Osteocyte (in vitro differentiated cells): ENCODE measurements around the gene XXYLT1. TPM values are rescaled to one million over a fixed set of nuclear protein-coding genes. Genes with fewer than 3 reads are reported as not detected.

Source experiments
- DNase-seq: peaks from one replicate; pipeline ENCODE4 v3.0.0; 2021; ENCODE audit warnings: mixed read lengths; ENCODE audit not compliant: unreplicated experiment; ENCODE audit errors: extremely low spot score
- H3K27ac Mint-ChIP-seq: one replicate; pipeline ENCODE4 v1.8.0; 2021; ENCODE audit warnings: mild to moderate bottlenecking, mixed read lengths; ENCODE audit not compliant: unreplicated experiment
- H3K27me3 Mint-ChIP-seq: one replicate; pipeline ENCODE4 v1.8.0; 2021; ENCODE audit warnings: mixed read lengths; ENCODE audit not compliant: unreplicated experiment
- H3K36me3 Mint-ChIP-seq: one replicate; pipeline ENCODE4 v1.8.0; 2021; ENCODE audit warnings: mixed read lengths; ENCODE audit not compliant: unreplicated experiment
- H3K4me1 Mint-ChIP-seq: one replicate; pipeline ENCODE4 v1.8.0; 2021; ENCODE audit warnings: mixed read lengths; ENCODE audit not compliant: unreplicated experiment
- H3K4me3 Mint-ChIP-seq: one replicate; pipeline ENCODE4 v1.8.0; 2021; ENCODE audit warnings: mild to moderate bottlenecking, moderate library complexity, mixed read lengths; ENCODE audit not compliant: unreplicated experiment
- H3K9me3 Mint-ChIP-seq: one replicate; pipeline ENCODE4 v1.8.0; 2021; ENCODE audit warnings: mixed read lengths; ENCODE audit not compliant: unreplicated experiment
- total RNA-seq: library from RNA; stranded (reverse); gene quantifications from 2 replicates; pipeline ENCODE4 v1.2.1, GENCODE V29; 2021
- TF ChIP-seq, protein P1 (sequence below): fragments of 200-600 bp; sonication (generic); IDR thresholded peaks from 2 replicates; pipeline ENCODE4 v1.5.0; 2021; ENCODE audit warnings: antibody characterized with exemption, mild to moderate bottlenecking, moderate library complexity

The XXYLT1 gene
- total RNA-seq, 1 donor from 2014 or later = 35.8 TPM

- Mint-ChIP-seq H3K9me3 (no peaks in the 10 kb centered on the region), H3K27ac (no peak overlapping the region), H3K27me3 (no peaks in the 10 kb centered on the region), H3K36me3 (peaks cover 14% of the 10 kb centered on the region), H3K4me3 (no peak overlapping the region), H3K4me1 (peaks cover 30% of the 10 kb centered on the region)
- TF ChIP-seq, protein P1, sequence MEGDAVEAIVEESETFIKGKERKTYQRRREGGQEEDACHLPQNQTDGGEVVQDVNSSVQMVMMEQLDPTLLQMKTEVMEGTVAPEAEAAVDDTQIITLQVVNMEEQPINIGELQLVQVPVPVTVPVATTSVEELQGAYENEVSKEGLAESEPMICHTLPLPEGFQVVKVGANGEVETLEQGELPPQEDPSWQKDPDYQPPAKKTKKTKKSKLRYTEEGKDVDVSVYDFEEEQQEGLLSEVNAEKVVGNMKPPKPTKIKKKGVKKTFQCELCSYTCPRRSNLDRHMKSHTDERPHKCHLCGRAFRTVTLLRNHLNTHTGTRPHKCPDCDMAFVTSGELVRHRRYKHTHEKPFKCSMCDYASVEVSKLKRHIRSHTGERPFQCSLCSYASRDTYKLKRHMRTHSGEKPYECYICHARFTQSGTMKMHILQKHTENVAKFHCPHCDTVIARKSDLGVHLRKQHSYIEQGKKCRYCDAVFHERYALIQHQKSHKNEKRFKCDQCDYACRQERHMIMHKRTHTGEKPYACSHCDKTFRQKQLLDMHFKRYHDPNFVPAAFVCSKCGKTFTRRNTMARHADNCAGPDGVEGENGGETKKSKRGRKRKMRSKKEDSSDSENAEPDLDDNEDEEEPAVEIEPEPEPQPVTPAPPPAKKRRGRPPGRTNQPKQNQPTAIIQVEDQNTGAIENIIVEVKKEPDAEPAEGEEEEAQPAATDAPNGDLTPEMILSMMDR = no peak
- DNase-seq = no peak
Observed at GRCh38 chr3:195181741-195182469, 89.1 kb downstream of the XXYLT1 start.

DNA sequence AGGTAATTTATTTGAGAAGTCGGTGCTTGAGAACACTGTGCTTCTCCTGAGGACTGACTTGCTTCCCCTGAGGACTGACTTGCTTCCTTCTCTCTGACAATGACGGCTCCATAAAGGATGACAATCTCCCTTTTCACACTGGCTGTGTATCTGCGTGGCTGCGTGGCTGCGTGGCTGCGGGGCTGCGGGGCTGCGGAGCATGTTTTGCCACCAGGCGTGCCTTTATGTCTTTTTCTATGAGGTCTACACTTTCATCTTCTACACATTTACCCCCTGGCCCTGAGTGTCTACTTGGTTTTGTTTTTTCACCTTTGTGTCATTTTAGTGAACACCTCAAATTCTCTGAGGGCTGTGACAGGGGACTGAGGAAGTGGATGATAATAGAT lies 89.9 kb downstream of the XXYLT1 start:
- H3K27ac Mint-ChIP-seq = no peak overlapping the region
- no peak for DNase-seq
- H3K36me3 Mint-ChIP-seq = peaks cover 14% of the 10 kb centered on the region
- H3K27me3 Mint-ChIP-seq = no peaks in the 10 kb centered on the region
- TF ChIP-seq, protein P1 = no peak
- no peak overlapping the region for H3K4me3 Mint-ChIP-seq
- no peaks in the 10 kb centered on the region for H3K9me3 Mint-ChIP-seq
- H3K4me1 Mint-ChIP-seq = peaks cover 24% of the 10 kb centered on the region

- H3K4me1 Mint-ChIP-seq = peaks cover 19% of the 10 kb centered on the region
- no peak for DNase-seq
Observed at GRCh38 chr3:195180490-195181112, 90.4 kb downstream of the XXYLT1 start.

DNA sequence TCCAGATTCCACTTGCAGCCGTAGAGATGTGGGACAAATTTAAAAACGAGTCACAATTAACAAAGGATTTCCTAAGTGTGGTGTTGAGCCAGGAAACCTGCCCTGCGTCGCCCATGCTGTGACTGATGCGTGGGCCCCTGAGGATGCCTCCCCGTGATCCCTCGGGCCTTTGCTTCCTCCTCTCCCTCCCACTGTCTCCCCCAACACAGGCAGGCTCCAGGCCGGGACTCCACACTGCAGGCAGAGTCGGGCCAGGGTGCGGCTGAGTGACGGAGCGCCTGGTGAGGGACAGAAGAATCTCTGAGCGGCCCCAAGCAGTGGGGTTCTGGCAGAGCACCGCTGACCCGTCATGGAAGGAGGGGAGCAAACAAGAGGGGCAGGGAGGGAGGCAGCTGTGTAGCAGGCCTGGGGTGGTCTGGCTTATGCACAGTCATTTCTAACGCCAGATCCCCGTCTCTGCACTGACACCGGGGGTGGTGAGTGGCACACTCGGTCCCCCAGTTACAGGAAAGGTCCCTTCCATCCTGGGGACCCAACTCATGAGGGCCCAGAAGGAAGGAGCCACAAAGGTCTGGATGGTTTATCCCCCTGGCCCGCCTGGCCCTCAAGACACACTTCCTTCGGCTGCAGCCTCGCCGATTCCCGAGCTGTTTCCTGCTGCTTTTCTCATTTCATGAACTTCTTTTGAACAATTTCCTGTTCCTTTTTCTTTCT lies 91.0 kb downstream of the XXYLT1 start:
- Mint-ChIP-seq H3K4me3 (no peak overlapping the region), H3K9me3 (no peaks in the 10 kb centered on the region), H3K27me3 (no peaks in the 10 kb centered on the region), H3K27ac (no peak overlapping the region), H3K4me1 (peaks cover 12% of the 10 kb centered on the region), H3K36me3 (peaks cover 18% of the 10 kb centered on the region)
- TF ChIP-seq, protein P1 = no peak
- DNase-seq = no peak

More at GRCh38 chr3:195180490-195181112, 90.4 kb downstream of the XXYLT1 start:
- Mint-ChIP-seq H3K27ac (no peak overlapping the region), H3K27me3 (no peaks in the 10 kb centered on the region), H3K36me3 (peaks cover 11% of the 10 kb centered on the region), H3K4me3 (no peak overlapping the region), H3K9me3 (no peaks in the 10 kb centered on the region)
- TF ChIP-seq, protein P1 = no peak
